Right lobe of liver (tissue), 4 donors: Measurements from ENCODE around the gene MTUS2.

Source experiments
- POLR2A ChIP-seq: fragments of 450-650 bp; IDR thresholded peaks from one replicate; pipeline ENCODE4 v1.6.1; 2017; ENCODE audit warnings: antibody characterized with exemption, mild to moderate bottlenecking
- TF ChIP-seq, protein P1 (sequence below), 4 donors: fragments of 200-600 bp in 3 of 4; fragments of 450-650 bp in 1 of 4; IDR thresholded peaks; one replicate each; pipeline versions ENCODE4 v1.5.1 to v1.8.0; 2016 to 2022; ENCODE audit warnings: antibody characterized with exemption in 4 of 4, mild to moderate bottlenecking in 2 of 4
- donor health status: DM: no; HTN: no; CAD: no.
- donor health status: DM: no; HTN: no; CAD: no.
- donor health status: DM: no; HTN: yes; CAD: no.

DNA sequence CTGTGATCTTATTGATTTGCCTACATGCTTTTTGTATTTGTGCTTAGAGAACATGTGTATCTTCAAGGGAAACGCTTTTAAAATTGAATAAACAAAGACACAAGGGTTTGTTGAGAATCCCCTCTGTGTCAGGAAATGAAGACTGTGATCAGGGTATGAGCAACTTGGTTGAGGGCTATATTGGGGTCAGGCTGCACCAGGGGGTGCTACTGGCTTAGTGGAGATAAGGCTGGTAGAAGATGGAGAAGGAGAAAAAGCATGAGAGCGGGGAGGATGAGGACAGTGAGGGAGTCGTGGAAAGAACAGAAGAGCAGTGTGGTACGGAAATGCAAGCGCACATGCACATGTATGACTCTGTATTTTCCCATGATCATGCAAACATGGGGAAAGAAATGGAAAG lies 201.6 kb downstream of the MTUS2 start:
- TF ChIP-seq, protein P1, sequence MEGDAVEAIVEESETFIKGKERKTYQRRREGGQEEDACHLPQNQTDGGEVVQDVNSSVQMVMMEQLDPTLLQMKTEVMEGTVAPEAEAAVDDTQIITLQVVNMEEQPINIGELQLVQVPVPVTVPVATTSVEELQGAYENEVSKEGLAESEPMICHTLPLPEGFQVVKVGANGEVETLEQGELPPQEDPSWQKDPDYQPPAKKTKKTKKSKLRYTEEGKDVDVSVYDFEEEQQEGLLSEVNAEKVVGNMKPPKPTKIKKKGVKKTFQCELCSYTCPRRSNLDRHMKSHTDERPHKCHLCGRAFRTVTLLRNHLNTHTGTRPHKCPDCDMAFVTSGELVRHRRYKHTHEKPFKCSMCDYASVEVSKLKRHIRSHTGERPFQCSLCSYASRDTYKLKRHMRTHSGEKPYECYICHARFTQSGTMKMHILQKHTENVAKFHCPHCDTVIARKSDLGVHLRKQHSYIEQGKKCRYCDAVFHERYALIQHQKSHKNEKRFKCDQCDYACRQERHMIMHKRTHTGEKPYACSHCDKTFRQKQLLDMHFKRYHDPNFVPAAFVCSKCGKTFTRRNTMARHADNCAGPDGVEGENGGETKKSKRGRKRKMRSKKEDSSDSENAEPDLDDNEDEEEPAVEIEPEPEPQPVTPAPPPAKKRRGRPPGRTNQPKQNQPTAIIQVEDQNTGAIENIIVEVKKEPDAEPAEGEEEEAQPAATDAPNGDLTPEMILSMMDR (IDR thresholded peaks at IDR 0.05), result no peak
- no peak for TF ChIP-seq POLR2A
